K562 (cell line): ENCODE measurements around the gene FAM83D. TPM values are rescaled to one million over a fixed set of nuclear protein-coding genes. Genes with fewer than 3 reads are reported as not detected.

Source experiments
- ATAC-seq: fragments of 200-7000 bp; cut with Tn5 transposase; 3 replicates; pipeline ENCODE4 v1.9.1; 2020; ENCODE audit warnings: moderate library complexity
- BruUV-seq: library from RNA; stranded (reverse); fragments of 400-500 nt; replicated peaks from 2 replicates; lab custom pipeline; 2021; lab: Mats Ljungman, UMichigan
- CTCF ChIA-PET: fragments of 300-600 bp; formaldehyde crosslinking; extraction: SDS; loops from one replicate; lab custom pipeline; 2021; ENCODE audit warnings: low intra/inter-chr PET ratio; lab: Yijun Ruan, JAX
- POLR2A ChIA-PET: fragments of 300-600, 350-650 bp; sonication (Branson Sonifier 250); formaldehyde crosslinking; extraction: SDS; loops from one replicate; lab custom pipeline; 2021; ENCODE audit warnings: antibody characterized with exemption, inconsistent platforms; lab: Yijun Ruan, JAX
- DNase-seq, 4 experiments: peaks; one replicate each; pipeline versions ENCODE4 v3.0.0 to v3.0.0-alpha.2; 2011 to 2018; ENCODE audit warnings: low spot score in 3 of 4, mixed read lengths in 3 of 4; ENCODE audit errors: extremely low read depth in 1 of 4
- FAIRE-seq: peaks from 2 replicates; lab custom pipeline; 2011; peaks lifted over from hg19 to GRCh38; lab: Jason Lieb, UNC
- H2AFZ ChIP-seq: 2 replicates; pipeline ENCODE4 v1.6.0; 2011; ENCODE audit warnings: low read depth, low read length, control low read depth, inconsistent platforms
- H3K27ac ChIP-seq: fragments of 200-600 bp; 3 replicates; pipeline ENCODE4 v1.8.0; 2011; ENCODE audit warnings: low read depth, mild to moderate bottlenecking, control low read depth, inconsistent platforms, low read length, moderate library complexity, mixed read lengths; ENCODE audit errors: extremely low read depth
- H3K27me3 ChIP-seq, 2 experiments: fragments of 300-600 bp in 1 of 2; 2 replicates in 1 of 2; 3 replicates in 1 of 2; pipeline versions ENCODE4 v1.6.0 to v1.8.0; 2011; ENCODE audit warnings: inconsistent platforms in 2 of 2, low read length in 2 of 2, mild to moderate bottlenecking in 1 of 2, mixed read lengths in 1 of 2, moderate library complexity in 1 of 2; ENCODE audit not compliant: control insufficient read depth in 2 of 2, insufficient read depth in 2 of 2
- H3K36me3 ChIP-seq: fragments of 300-600 bp; 3 replicates; pipeline ENCODE4 v1.8.0; 2011; ENCODE audit warnings: mild to moderate bottlenecking, low read length, inconsistent platforms; ENCODE audit not compliant: control insufficient read depth, insufficient read depth
- H3K4me1 ChIP-seq, 2 experiments: fragments of 200-600 bp in 1 of 2; replicated peaks in 1 of 2; 2 replicates in 1 of 2; 3 replicates in 1 of 2; pipeline versions ENCODE4 v1.5.1 to v1.8.0; 2011; ENCODE audit warnings: inconsistent platforms in 2 of 2, low read length in 2 of 2, mild to moderate bottlenecking in 1 of 2, mixed read lengths in 1 of 2, moderate library complexity in 1 of 2; ENCODE audit not compliant: control insufficient read depth in 2 of 2, insufficient read depth in 2 of 2
- H3K4me2 ChIP-seq: 2 replicates; pipeline ENCODE4 v1.6.1; 2011; ENCODE audit warnings: low read length, control low read depth, inconsistent platforms, mixed read lengths; ENCODE audit not compliant: insufficient read depth
- H3K4me3 ChIP-seq: fragments of 200-600 bp; sonication (generic), shearing (Covaris generic); 2 replicates; pipeline ENCODE4 v1.5.1; 2016; ENCODE audit warnings: control low read depth, inconsistent platforms
- H3K79me2 ChIP-seq: fragments of 200-600 bp; 3 replicates; pipeline ENCODE4 v1.8.0; 2011; ENCODE audit warnings: low read length, inconsistent platforms; ENCODE audit not compliant: control insufficient read depth, insufficient read depth
- H3K9ac ChIP-seq, 2 experiments: 2 replicates each; pipeline versions ENCODE4 v1.6.0 to v1.6.1; 2011; ENCODE audit warnings: low read depth in 2 of 2, low read length in 2 of 2, control low read depth in 1 of 2, inconsistent platforms in 1 of 2, mild to moderate bottlenecking in 1 of 2, mixed read lengths in 1 of 2; ENCODE audit not compliant: insufficient read depth in 1 of 2
- H3K9me1 ChIP-seq: one replicate; pipeline ENCODE4 v1.6.0; 2011; ENCODE audit warnings: inconsistent platforms, mild to moderate bottlenecking, low read length, moderate library complexity; ENCODE audit not compliant: control insufficient read depth, insufficient read depth
- H3K9me3 ChIP-seq: replicated peaks from 2 replicates; pipeline ENCODE4 v1.5.1; 2011; ENCODE audit warnings: low read depth, low read length, inconsistent platforms; ENCODE audit not compliant: control insufficient read depth, insufficient read depth
- H4K20me1 ChIP-seq: replicated peaks from 2 replicates; pipeline ENCODE4 v1.6.1; 2011; ENCODE audit warnings: low read length, inconsistent platforms, mixed read lengths; ENCODE audit not compliant: control insufficient read depth, insufficient read depth
- ATF7 ChIP-seq: fragments of 450-650 bp; IDR thresholded peaks from 2 replicates; pipeline ENCODE4 v1.7.1; 2014; ENCODE audit warnings: mild to moderate bottlenecking, moderate library complexity
- BACH1 ChIP-seq: fragments of 200-800 bp; sonication (Bioruptor generic); IDR thresholded peaks from 2 replicates; pipeline ENCODE4 v1.6.1; 2016; ENCODE audit warnings: missing genetic modification characterization, missing compliant biosample characterization
- BRD9 ChIP-seq: fragments of 450-650 bp; IDR thresholded peaks from 2 replicates; pipeline ENCODE4 v1.6.1; 2018; ENCODE audit warnings: low read depth; ENCODE audit not compliant: partially characterized antibody
- CBX3 ChIP-seq, 2 experiments: IDR thresholded peaks; 1 replicate in 1 of 2; 2 replicates in 1 of 2; pipeline ENCODE4 v1.6.1; 2012; ENCODE audit warnings: inconsistent platforms in 2 of 2, low read length in 2 of 2, borderline replicate concordance in 1 of 2, control low read depth in 1 of 2
- EP300 ChIP-seq: IDR thresholded peaks from 2 replicates; pipeline ENCODE4 v1.6.1; 2012; ENCODE audit warnings: low read length, improper control_type of control experiment
- ERF ChIP-seq: fragments of 450-650 bp; formaldehyde crosslinking; IDR thresholded peaks from 2 replicates; pipeline ENCODE4 v1.4.0; 2020; ENCODE audit warnings: mild to moderate bottlenecking, mixed read lengths
- HNRNPLL ChIP-seq: fragments of 200-400 bp; formaldehyde crosslinking; IDR thresholded peaks from 2 replicates; pipeline ENCODE4 v1.6.1; 2017; ENCODE audit warnings: low read length, low read depth, mild to moderate bottlenecking; ENCODE audit not compliant: poor library complexity, severe bottlenecking
- L3MBTL2 ChIP-seq: fragments of 450-650 bp; IDR thresholded peaks from 2 replicates; pipeline ENCODE4 v1.6.1; 2016; ENCODE audit warnings: mild to moderate bottlenecking, moderate library complexity
- NELFE ChIP-seq: IDR thresholded peaks from 2 replicates; pipeline ENCODE4 v1.6.1; 2011; ENCODE audit warnings: mild to moderate bottlenecking; ENCODE audit not compliant: insufficient read depth, insufficient read length
- PPARD ChIP-seq: fragments of 250-450 bp; sonication (Bioruptor Pico); IDR thresholded peaks from 2 replicates; pipeline ENCODE4 v1.8.0; 2022; ENCODE audit warnings: inconsistent platforms, mild to moderate bottlenecking, moderate library complexity
- THRAP3 ChIP-seq: fragments of 450-650 bp; IDR thresholded peaks from 2 replicates; pipeline ENCODE4 v1.6.1; 2016; ENCODE audit warnings: mild to moderate bottlenecking, inconsistent platforms, borderline replicate concordance
- WGBS: fragments of 100-300 bp; shearing (Covaris generic); methylation state at CpG from one replicate; pipeline ENCODE4 v1.1.6; 2016; ENCODE audit warnings: low coverage, mixed read lengths; ENCODE audit not compliant: insufficient coverage; ENCODE audit errors: missing lambda C conversion rate; 5-methylcytosine and 5-hydroxymethylcytosine counted together
- in situ Hi-C: fragments of 300-500 bp; cut with MboI; formaldehyde crosslinking; loops from 4 replicates; pipeline ENCODE4 v1.15.0; 2018; ENCODE audit warnings: inconsistent platforms, mixed read lengths
- intact Hi-C: fragments of 100-400 bp; cut with micrococcal nuclease; formaldehyde crosslinking; loops from 2 replicates; pipeline ENCODE4 v1.14.2; 2022
- polyA plus RNA-seq, 8 experiments: library from polyadenylated mRNA; depleted of rRNA in 4 of 8; stranded (reverse) in 5 of 8; unstranded in 3 of 8; fragments of >200 nt; fragmentation: Nextera tagmentation in 2 of 8; fragmentation: Illumina TruSeq in 1 of 8; extraction: Ambion mirVana in 2 of 8; extraction: Trizol in 1 of 8; gene quantifications; 2 replicates each; pipeline versions ENCODE4 v1.2.1 to v1.2.3, GENCODE V29; 2011 to 2014; ENCODE audit warnings: inconsistent platforms in 1 of 8, missing spikeins in 1 of 8
- total RNA-seq, 7 experiments: library from RNA; depleted of rRNA in 6 of 7; stranded (reverse); fragments of >200 nt in 6 of 7; fragmentation: Illumina TruSeq in 2 of 7; extraction: Trizol in 2 of 7; gene quantifications; 2 replicates each; pipeline versions ENCODE4 v1.2.1 to v1.2.3, GENCODE V29; 2011 to 2021; ENCODE audit warnings: low replicate concordance in 1 of 7
- TF ChIP-seq, protein P1 (sequence below): fragments of 250-450 bp; sonication (Bioruptor Pico); IDR thresholded peaks from 2 replicates; pipeline ENCODE4 v1.9.0; 2021; ENCODE audit warnings: mild to moderate bottlenecking
- TF ChIP-seq, protein P2 (sequence below): fragments of 450-650 bp; IDR thresholded peaks from 2 replicates; pipeline ENCODE4 v1.6.1; 2017; ENCODE audit warnings: mild to moderate bottlenecking, moderate library complexity
- TF ChIP-seq, protein P3 (sequence below), 2 experiments: IDR thresholded peaks; 2 replicates each; pipeline ENCODE4 v1.6.1; 2011; ENCODE audit warnings: borderline replicate concordance in 1 of 2, control low read depth in 1 of 2, low read depth in 1 of 2, low read length in 1 of 2, mild to moderate bottlenecking in 1 of 2, mixed read lengths in 1 of 2, moderate library complexity in 1 of 2; ENCODE audit not compliant: insufficient read depth in 1 of 2, insufficient read length in 1 of 2, poor library complexity in 1 of 2, severe bottlenecking in 1 of 2; ENCODE audit errors: extremely low read depth in 1 of 2
- TF ChIP-seq, protein P4 (sequence below): fragments of 450-650 bp; conservative IDR thresholded peaks from 2 replicates; pipeline ENCODE4 v1.6.1; 2016; ENCODE audit warnings: missing genetic modification characterization, low read depth, mild to moderate bottlenecking, control low read depth, missing compliant biosample characterization

Gene FAM83D
- total and polyA plus RNA-seq, 9 of the 15 experiments (the other 6 are each of a cell fraction or from before 2014, with no cell fraction given), result 8.2 to 66.1 (median 43.5) TPM

DNA sequence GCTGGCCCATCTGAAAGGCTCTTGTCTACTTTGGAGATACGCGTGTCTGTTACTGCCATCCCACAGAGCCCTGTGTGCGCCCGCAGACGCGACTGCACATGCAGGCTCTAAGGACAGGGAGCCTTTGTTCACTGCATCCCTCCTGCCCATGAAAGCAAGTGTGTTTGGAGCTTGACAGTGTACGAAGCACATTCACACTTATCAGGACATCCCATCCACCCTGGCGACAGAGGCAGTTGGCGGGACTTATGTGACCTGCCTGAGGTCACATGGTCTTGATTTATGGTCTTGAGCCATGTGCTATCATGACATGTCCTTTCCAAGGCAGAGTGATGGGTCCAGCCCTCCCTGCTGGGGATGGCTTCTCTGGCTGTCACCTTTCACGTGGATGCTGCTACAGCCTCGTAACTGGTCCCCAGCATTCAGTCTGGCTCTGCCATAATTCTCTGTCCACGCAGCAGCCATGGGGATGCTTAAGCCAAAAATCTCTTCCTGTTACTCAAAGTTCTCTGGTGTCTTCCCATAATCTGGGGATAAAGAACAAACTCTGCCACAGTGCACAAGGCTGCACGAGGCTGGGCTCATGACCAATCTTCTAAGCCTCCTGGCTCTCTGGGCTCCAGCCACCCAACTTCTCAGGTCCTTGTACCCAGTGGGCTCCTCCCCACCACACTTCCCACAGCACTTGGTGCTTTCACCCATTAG lies 36.3 kb upstream of the FAM83D start:
- WGBS, result 4% methylated on average over 13 of the region's 13 CpGs
- TF ChIP-seq, protein P1, sequence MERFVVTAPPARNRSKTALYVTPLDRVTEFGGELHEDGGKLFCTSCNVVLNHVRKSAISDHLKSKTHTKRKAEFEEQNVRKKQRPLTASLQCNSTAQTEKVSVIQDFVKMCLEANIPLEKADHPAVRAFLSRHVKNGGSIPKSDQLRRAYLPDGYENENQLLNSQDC (CRISPR knock-in tag), result no peak
- TF ChIP-seq ATF7, result peak; percentile 62; the same call in 1 of the 2 replicates
- TF ChIP-seq EP300, result peak; percentile 74
- TF ChIP-seq, protein P2, sequence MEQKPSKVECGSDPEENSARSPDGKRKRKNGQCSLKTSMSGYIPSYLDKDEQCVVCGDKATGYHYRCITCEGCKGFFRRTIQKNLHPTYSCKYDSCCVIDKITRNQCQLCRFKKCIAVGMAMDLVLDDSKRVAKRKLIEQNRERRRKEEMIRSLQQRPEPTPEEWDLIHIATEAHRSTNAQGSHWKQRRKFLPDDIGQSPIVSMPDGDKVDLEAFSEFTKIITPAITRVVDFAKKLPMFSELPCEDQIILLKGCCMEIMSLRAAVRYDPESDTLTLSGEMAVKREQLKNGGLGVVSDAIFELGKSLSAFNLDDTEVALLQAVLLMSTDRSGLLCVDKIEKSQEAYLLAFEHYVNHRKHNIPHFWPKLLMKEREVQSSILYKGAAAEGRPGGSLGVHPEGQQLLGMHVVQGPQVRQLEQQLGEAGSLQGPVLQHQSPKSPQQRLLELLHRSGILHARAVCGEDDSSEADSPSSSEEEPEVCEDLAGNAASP, result no peak
- no peak for TF ChIP-seq NELFE
- peak; percentile 99 for TF ChIP-seq L3MBTL2
- TF ChIP-seq BRD9, result no peak
- TF ChIP-seq, protein P3, sequence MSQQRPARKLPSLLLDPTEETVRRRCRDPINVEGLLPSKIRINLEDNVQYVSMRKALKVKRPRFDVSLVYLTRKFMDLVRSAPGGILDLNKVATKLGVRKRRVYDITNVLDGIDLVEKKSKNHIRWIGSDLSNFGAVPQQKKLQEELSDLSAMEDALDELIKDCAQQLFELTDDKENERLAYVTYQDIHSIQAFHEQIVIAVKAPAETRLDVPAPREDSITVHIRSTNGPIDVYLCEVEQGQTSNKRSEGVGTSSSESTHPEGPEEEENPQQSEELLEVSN (IDR thresholded peaks at IDR 0.05; ENCODE audit: borderline replicate concordance in 1 of 2, extremely low read depth in 1 of 2, insufficient read depth in 1 of 2, insufficient read length in 1 of 2, low read depth in 1 of 2, low read length in 1 of 2, poor library complexity in 1 of 2, severe bottlenecking in 1 of 2), result peak; percentile 95 to 97
- TF ChIP-seq CBX3 (IDR thresholded peaks at IDR 0.05; ENCODE audit: borderline replicate concordance in 1 of 2, low read length in 2 of 2), result no peak
- TF ChIP-seq, protein P4, sequence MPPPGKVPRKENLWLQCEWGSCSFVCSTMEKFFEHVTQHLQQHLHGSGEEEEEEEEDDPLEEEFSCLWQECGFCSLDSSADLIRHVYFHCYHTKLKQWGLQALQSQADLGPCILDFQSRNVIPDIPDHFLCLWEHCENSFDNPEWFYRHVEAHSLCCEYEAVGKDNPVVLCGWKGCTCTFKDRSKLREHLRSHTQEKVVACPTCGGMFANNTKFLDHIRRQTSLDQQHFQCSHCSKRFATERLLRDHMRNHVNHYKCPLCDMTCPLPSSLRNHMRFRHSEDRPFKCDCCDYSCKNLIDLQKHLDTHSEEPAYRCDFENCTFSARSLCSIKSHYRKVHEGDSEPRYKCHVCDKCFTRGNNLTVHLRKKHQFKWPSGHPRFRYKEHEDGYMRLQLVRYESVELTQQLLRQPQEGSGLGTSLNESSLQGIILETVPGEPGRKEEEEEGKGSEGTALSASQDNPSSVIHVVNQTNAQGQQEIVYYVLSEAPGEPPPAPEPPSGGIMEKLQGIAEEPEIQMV (tag), result no peak
- TF ChIP-seq BACH1 (tag), result no peak
- no peak for TF ChIP-seq PPARD (CRISPR knock-in tag)
- no peak for TF ChIP-seq ERF (CRISPR knock-in tag)
- no peak for TF ChIP-seq HNRNPLL
- TF ChIP-seq THRAP3, result no peak

More for the DNA sequence above, 36.3 kb upstream of the FAM83D start:
- Histone ChIP-seq H3K4me3 (no peak overlapping the region), H4K20me1 (peaks cover 10% of the 10 kb centered on the region), H3K9me3 (no peaks in the 10 kb centered on the region), H3K27me3 (no peaks in the 10 kb centered on the region), H3K79me2 (no peaks in the 10 kb centered on the region), H3K9me1 (peaks cover 9% of the 10 kb centered on the region), H3K36me3 (no peaks in the 10 kb centered on the region), H3K4me1 (peaks cover 23 to 30% of the 10 kb centered on the region in 2 experiments), H2AFZ (peak overlapping the region; percentile 50; the same call in 1 of the 2 replicates), H3K27ac (no peak overlapping the region; the same call in 2 of the 3 replicates), H3K9ac (peak overlapping the region in 1 of 2 experiments; percentile 12; a peak in 2 of 4 replicates), H3K4me2 (peak overlapping the region; percentile 48)
- ATAC-seq (peak; percentile 59), FAIRE-seq (peak; percentile 98), DNase-seq (peak; percentile 26 to 83 (median 52))
- POLR2A ChIA-PET, result interaction anchor here (0.5 to 1.2 kb wide), 4 partner anchors 10 to 35 kb away, joined by 3 to 5 read pairs (median 4); no protein-coding TSS in a partner anchor
- BruUV-seq, result no TSS peak
- CTCF ChIA-PET, result interaction anchor here (0.6 to 0.9 kb wide), 2 partner anchors 84 to 244 kb away, joined by 3 to 4 read pairs; partner anchors contain the start of gene PPP1R16B
- intact Hi-C loops, result loop anchor here (5.0 kb wide), 5 partner anchors 83 to 243 kb away; partner anchors contain the start of gene PPP1R16B
- in situ Hi-C loops, result loop anchor here (10.0 kb wide), 1 partner anchor 245 kb away; no protein-coding TSS in a partner anchor
